Nephron progenitor cell (in vitro differentiated cells): Measurements from ENCODE around the gene PPFIA1.
A peak's percentile ranks its signal among the peaks of the same experiment; 100 is the strongest.

Source experiments
- DNase-seq: peaks from one replicate; pipeline ENCODE4 v3.0.0; 2021
- H3K27ac Mint-ChIP-seq: 2 replicates; pipeline ENCODE4 v1.8.0; 2021; ENCODE audit warnings: mild to moderate bottlenecking, moderate library complexity, mixed read lengths
- H3K27me3 Mint-ChIP-seq: 2 replicates; pipeline ENCODE4 v1.8.0; 2021; ENCODE audit warnings: mild to moderate bottlenecking, low read depth, mixed read lengths; ENCODE audit not compliant: poor library complexity
- H3K36me3 Mint-ChIP-seq: 2 replicates; pipeline ENCODE4 v1.8.0; 2021; ENCODE audit warnings: low read depth, mixed read lengths
- H3K4me1 Mint-ChIP-seq: 2 replicates; pipeline ENCODE4 v1.8.0; 2021; ENCODE audit warnings: mixed read lengths
- H3K4me3 Mint-ChIP-seq: 2 replicates; pipeline ENCODE4 v1.8.0; 2021; ENCODE audit warnings: mild to moderate bottlenecking, moderate library complexity, mixed read lengths
- H3K9me3 Mint-ChIP-seq: 2 replicates; pipeline ENCODE4 v1.8.0; 2021; ENCODE audit warnings: mild to moderate bottlenecking, moderate library complexity, mixed read lengths
- CTCF ChIP-seq: fragments of 200-600 bp; sonication (generic); IDR thresholded peaks from 2 replicates; pipeline ENCODE4 v1.5.0; 2021; ENCODE audit warnings: antibody characterized with exemption

The PPFIA1 gene

GRCh38 chr11:70296681-70297080 is 26.2 kb downstream of the PPFIA1 start:
- Mint-ChIP-seq H3K4me1 (peaks cover under 1% of the 10 kb centered on the region), H3K4me3 (no peak overlapping the region), H3K36me3 (peaks cover 77% of the 10 kb centered on the region), H3K27me3 (no peaks in the 10 kb centered on the region), H3K27ac (no peak overlapping the region), H3K9me3 (peaks cover 22% of the 10 kb centered on the region)
- no peak for DNase-seq
- no peak for TF ChIP-seq CTCF

GRCh38 chr11:70297341-70297740 is 26.9 kb downstream of the PPFIA1 start:
- H3K27ac Mint-ChIP-seq = no peak overlapping the region
- no peak overlapping the region for H3K4me3 Mint-ChIP-seq
- peaks cover 7% of the 10 kb centered on the region for H3K4me1 Mint-ChIP-seq
- H3K9me3 Mint-ChIP-seq = peaks cover 22% of the 10 kb centered on the region
- H3K27me3 Mint-ChIP-seq = no peaks in the 10 kb centered on the region
- DNase-seq = no peak
- TF ChIP-seq CTCF = no peak
- peaks cover 72% of the 10 kb centered on the region for H3K36me3 Mint-ChIP-seq

GRCh38 chr11:70298243-70298915 is 27.9 kb downstream of the PPFIA1 start:
- peaks cover 7% of the 10 kb centered on the region for H3K4me1 Mint-ChIP-seq
- peaks cover 22% of the 10 kb centered on the region for H3K9me3 Mint-ChIP-seq
- H3K36me3 Mint-ChIP-seq = peaks cover 62% of the 10 kb centered on the region
- DNase-seq = no peak
- no peak overlapping the region for H3K4me3 Mint-ChIP-seq
- H3K27me3 Mint-ChIP-seq = no peaks in the 10 kb centered on the region
- no peak overlapping the region for H3K27ac Mint-ChIP-seq
- no peak for TF ChIP-seq CTCF

GRCh38 chr11:70299636-70300035 is 29.1 kb downstream of the PPFIA1 start:
- Mint-ChIP-seq H3K36me3 (peaks cover 49% of the 10 kb centered on the region), H3K4me1 (peaks cover 10% of the 10 kb centered on the region), H3K27me3 (no peaks in the 10 kb centered on the region), H3K27ac (peak overlapping the region; percentile 90), H3K9me3 (peaks cover 13% of the 10 kb centered on the region), H3K4me3 (no peak overlapping the region)
- no peak for TF ChIP-seq CTCF
- no peak for DNase-seq

GRCh38 chr11:70301191-70301590 is 30.7 kb downstream of the PPFIA1 start:
- Mint-ChIP-seq H3K9me3 (peaks cover 10% of the 10 kb centered on the region), H3K4me1 (peaks cover 14% of the 10 kb centered on the region), H3K36me3 (peaks cover 42% of the 10 kb centered on the region), H3K4me3 (no peak overlapping the region), H3K27ac (no peak overlapping the region), H3K27me3 (no peaks in the 10 kb centered on the region)
- DNase-seq = no peak
- TF ChIP-seq CTCF = no peak
